Daoy (cell line): ENCODE data around the gene GNG12. TPM values are rescaled to one million over a fixed set of nuclear protein-coding genes. Genes with fewer than 3 reads are reported as not detected.

Source experiments
- DNase-seq: peaks from one replicate; pipeline ENCODE4 v3.0.0-alpha.2; 2015; ENCODE audit warnings: low read depth
- total RNA-seq: library from RNA; depleted of rRNA; stranded (reverse); fragments of >200 nt; shearing (Covaris generic); gene quantifications from 2 replicates; pipeline ENCODE4 v1.2.3, GENCODE V29; 2014

The GNG12 gene
- total RNA-seq, 1 experiment from 2014 or later: 231 TPM

GRCh38 chr1:67787746-67788145 lies 45.5 kb downstream of the GNG12 start:
- DNase-seq: no peak

- DNase-seq: no peak
Observed at GRCh38 chr1:67785847-67786753, 47.2 kb downstream of the GNG12 start.

GRCh38 chr1:67784545-67785186 lies 48.6 kb downstream of the GNG12 start:
- no peak for DNase-seq

GRCh38 chr1:67780637-67781036 lies 52.6 kb downstream of the GNG12 start:
- no peak for DNase-seq

- no peak for DNase-seq
Observed at GRCh38 chr1:67777440-67777839, 55.8 kb downstream of the GNG12 start.

- DNase-seq: no peak
Observed at GRCh38 chr1:67777016-67777415, 56.3 kb downstream of the GNG12 start.

GRCh38 chr1:67773462-67773861 lies 59.8 kb downstream of the GNG12 start:
- no peak for DNase-seq

GRCh38 chr1:67771749-67772148 lies 61.5 kb downstream of the GNG12 start:
- peak; percentile 59 for DNase-seq

- DNase-seq: peak; percentile 94
Observed at GRCh38 chr1:67771152-67771551, 62.1 kb downstream of the GNG12 start.

GRCh38 chr1:67769633-67770256 lies 63.5 kb downstream of the GNG12 start:
- DNase-seq: no peak

GRCh38 chr1:67768480-67768879 lies 64.8 kb downstream of the GNG12 start:
- no peak for DNase-seq

GRCh38 chr1:67767103-67767782 lies 66.0 kb downstream of the GNG12 start:
- DNase-seq: no peak

GRCh38 chr1:67766141-67766978 lies 66.9 kb downstream of the GNG12 start:
- DNase-seq: peak; percentile 91

- no peak for DNase-seq
Observed at GRCh38 chr1:67764633-67765032, 68.6 kb downstream of the GNG12 start.

- DNase-seq: no peak
Observed at GRCh38 chr1:67761730-67762129, 71.5 kb downstream of the GNG12 start.

GRCh38 chr1:67761091-67761490 lies 72.2 kb downstream of the GNG12 start:
- DNase-seq: no peak

- DNase-seq: peak; percentile 65
Observed at GRCh38 chr1:67760030-67760821, 73.0 kb downstream of the GNG12 start.

GRCh38 chr1:67759692-67760029 lies 73.6 kb downstream of the GNG12 start:
- no peak for DNase-seq

- DNase-seq: no peak
Observed at GRCh38 chr1:67759066-67759465, 74.2 kb downstream of the GNG12 start.

- no peak for DNase-seq
Observed at GRCh38 chr1:67755619-67756018, 77.6 kb downstream of the GNG12 start.
